HepG2 (cell line): ENCODE data around the gene KLHL30. TPM values are rescaled to one million over a fixed set of nuclear protein-coding genes. Genes with fewer than 3 reads are reported as not detected.

Experiments
- AHR ChIP-seq: IDR thresholded peaks from 2 replicates; pipeline ENCODE4 v1.6.1; 2018; ENCODE audit warnings: missing genetic modification reagents, missing compliant biosample characterization
- KLF11 ChIP-seq: IDR thresholded peaks from 2 replicates; pipeline ENCODE4 v1.6.1; 2016; ENCODE audit warnings: missing compliant biosample characterization
- MAZ ChIP-seq, 2 experiments: sonication (generic) in 1 of 2; formaldehyde crosslinking in 1 of 2; IDR thresholded peaks; 2 replicates each; pipeline versions ENCODE4 v1.5.0 to v1.6.1; 2012 to 2020; ENCODE audit warnings: low read depth in 2 of 2, mild to moderate bottlenecking in 2 of 2, borderline replicate concordance in 1 of 2, improper control_type of control experiment in 1 of 2, low read length in 1 of 2, missing genetic modification reagents in 1 of 2, moderate library complexity in 1 of 2
- MIXL1 ChIP-seq: IDR thresholded peaks from 2 replicates; pipeline ENCODE4 v1.6.1; 2016
- MXD1 ChIP-seq: sonication (generic); formaldehyde crosslinking; IDR thresholded peaks from 2 replicates; pipeline ENCODE4 v1.4.0; 2020; ENCODE audit warnings: mild to moderate bottlenecking, missing genetic modification reagents
- NR3C1 ChIP-seq: sonication (generic); formaldehyde crosslinking; IDR thresholded peaks from 2 replicates; pipeline ENCODE4 v1.4.0; 2020; ENCODE audit warnings: missing genetic modification reagents
- PATZ1 ChIP-seq: sonication (generic); formaldehyde crosslinking; IDR thresholded peaks from 2 replicates; pipeline ENCODE4 v1.4.0; 2020; ENCODE audit warnings: missing genetic modification reagents
- TFDP1 ChIP-seq: IDR thresholded peaks from 2 replicates; pipeline ENCODE4 v1.6.1; 2016; ENCODE audit warnings: missing compliant biosample characterization, missing genetic modification reagents, borderline replicate concordance
- YEATS4 ChIP-seq: sonication (generic); formaldehyde crosslinking; IDR thresholded peaks from 2 replicates; pipeline ENCODE4 v1.4.0; 2020; ENCODE audit warnings: missing genetic modification reagents, borderline replicate concordance
- ZNF264 ChIP-seq: sonication (generic); formaldehyde crosslinking; IDR thresholded peaks from 2 replicates; pipeline ENCODE4 v1.4.0; 2020; ENCODE audit warnings: missing genetic modification reagents
- ZNF281 ChIP-seq: sonication (generic); formaldehyde crosslinking; IDR thresholded peaks from 2 replicates; pipeline ENCODE4 v1.4.0; 2020; ENCODE audit warnings: missing genetic modification reagents, borderline replicate concordance
- ZNF331 ChIP-seq: sonication (generic); formaldehyde crosslinking; IDR thresholded peaks from 2 replicates; pipeline ENCODE4 v1.4.0; 2020; ENCODE audit warnings: missing genetic modification reagents
- ZNF850 ChIP-seq: sonication (generic); formaldehyde crosslinking; conservative IDR thresholded peaks from 2 replicates; pipeline ENCODE4 v1.9.0; 2021; ENCODE audit warnings: mild to moderate bottlenecking, missing genetic modification reagents
- polyA plus RNA-seq, 8 experiments: library from polyadenylated mRNA; depleted of rRNA in 3 of 8; stranded (reverse) in 7 of 8; unstranded in 1 of 8; fragments of >200 nt; fragmentation: Illumina TruSeq in 4 of 8; extraction: Trizol in 4 of 8; gene quantifications; 2 replicates each; pipeline versions ENCODE4 v1.2.1 to v1.2.3, GENCODE V29; 2011 to 2016; ENCODE audit warnings: low read depth in 4 of 8, missing spikeins in 1 of 8, mixed read lengths in 1 of 8; ENCODE audit not compliant: insufficient read depth in 1 of 8
- total RNA-seq, 5 experiments: library from RNA; depleted of rRNA; stranded (reverse); fragments of >200 nt; fragmentation: Illumina TruSeq; extraction: Trizol; gene quantifications; 2 replicates each; pipeline ENCODE4 v1.2.3, GENCODE V29; 2016; ENCODE audit warnings: low read depth in 1 of 5
- TF ChIP-seq, protein P1 (sequence below): sonication (generic); formaldehyde crosslinking; IDR thresholded peaks from 2 replicates; pipeline ENCODE4 v1.8.1; 2023; ENCODE audit warnings: mild to moderate bottlenecking, missing genetic modification reagents
- TF ChIP-seq, protein P2 (sequence below): sonication (generic); formaldehyde crosslinking; IDR thresholded peaks from 2 replicates; pipeline ENCODE4 v1.4.0; 2020; ENCODE audit warnings: missing genetic modification reagents

KLHL30 gene
- total and polyA plus RNA-seq, 2 of the 13 experiments (the other 11 are each of a cell fraction or from before 2014, with no cell fraction given) = 0.05 TPM; not detected in 1

GRCh38 chr2:238158509-238159070 is 20.1 kb downstream of the KLHL30 start, which contains the start of gene ERFE (continued):
- peak; percentile 61 for TF ChIP-seq PATZ1 (CRISPR knock-in tag)
- TF ChIP-seq ZNF331 (CRISPR knock-in tag) = peak; percentile 31; the same call in 1 of the 2 replicates
- TF ChIP-seq MXD1 (CRISPR knock-in tag) = 0 out of 2 replicates have a peak, but pooled peaks have one; percentile 24
- TF ChIP-seq ZNF264 (CRISPR knock-in tag) = no peak
- no peak for TF ChIP-seq KLF11 (CRISPR knock-in tag)
- no peak for TF ChIP-seq NR3C1 (CRISPR knock-in tag)
- TF ChIP-seq ZNF850 (CRISPR knock-in tag) = no peak
- TF ChIP-seq, protein P1, sequence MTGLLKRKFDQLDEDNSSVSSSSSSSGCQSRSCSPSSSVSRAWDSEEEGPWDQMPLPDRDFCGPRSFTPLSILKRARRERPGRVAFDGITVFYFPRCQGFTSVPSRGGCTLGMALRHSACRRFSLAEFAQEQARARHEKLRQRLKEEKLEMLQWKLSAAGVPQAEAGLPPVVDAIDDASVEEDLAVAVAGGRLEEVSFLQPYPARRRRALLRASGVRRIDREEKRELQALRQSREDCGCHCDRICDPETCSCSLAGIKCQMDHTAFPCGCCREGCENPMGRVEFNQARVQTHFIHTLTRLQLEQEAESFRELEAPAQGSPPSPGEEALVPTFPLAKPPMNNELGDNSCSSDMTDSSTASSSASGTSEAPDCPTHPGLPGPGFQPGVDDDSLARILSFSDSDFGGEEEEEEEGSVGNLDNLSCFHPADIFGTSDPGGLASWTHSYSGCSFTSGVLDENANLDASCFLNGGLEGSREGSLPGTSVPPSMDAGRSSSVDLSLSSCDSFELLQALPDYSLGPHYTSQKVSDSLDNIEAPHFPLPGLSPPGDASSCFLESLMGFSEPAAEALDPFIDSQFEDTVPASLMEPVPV (CRISPR knock-in tag) = no peak
- TF ChIP-seq MAZ (IDR thresholded peaks at IDR 0.05; ENCODE audit: borderline replicate concordance, low read depth, low read length) = 0 out of 2 replicates have a peak, but pooled peaks have one; percentile 24
- peak; percentile 33; the same call in 1 of the 2 replicates for TF ChIP-seq MAZ (CRISPR knock-in tag; IDR thresholded peaks at IDR 0.05; ENCODE audit: low read depth)
- TF ChIP-seq ZNF281 (CRISPR knock-in tag) = peak; percentile 79
- no peak for TF ChIP-seq MIXL1
- TF ChIP-seq AHR (CRISPR knock-in tag) = no peak
- TF ChIP-seq, protein P2, sequence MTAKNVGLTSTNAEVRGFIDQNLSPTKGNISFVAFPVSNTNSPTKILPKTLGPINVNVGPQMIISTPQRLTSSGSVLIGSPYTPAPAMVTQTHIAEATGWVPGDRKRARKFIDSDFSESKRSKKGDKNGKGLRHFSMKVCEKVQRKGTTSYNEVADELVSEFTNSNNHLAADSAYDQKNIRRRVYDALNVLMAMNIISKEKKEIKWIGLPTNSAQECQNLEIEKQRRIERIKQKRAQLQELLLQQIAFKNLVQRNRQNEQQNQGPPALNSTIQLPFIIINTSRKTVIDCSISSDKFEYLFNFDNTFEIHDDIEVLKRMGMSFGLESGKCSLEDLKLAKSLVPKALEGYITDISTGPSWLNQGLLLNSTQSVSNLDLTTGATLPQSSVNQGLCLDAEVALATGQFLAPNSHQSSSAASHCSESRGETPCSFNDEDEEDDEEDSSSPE = peak; percentile 89
- TF ChIP-seq YEATS4 (CRISPR knock-in tag) = no peak
- peak; percentile 93 for TF ChIP-seq TFDP1
